PC-9 (cell line): ENCODE measurements around the gene FAM163B. TPM values are rescaled to one million over a fixed set of nuclear protein-coding genes. Genes with fewer than 3 reads are reported as not detected.

Experiments
- BruUV-seq: library from RNA; stranded (reverse); fragments of 400-500 nt; replicated peaks from 2 replicates; lab custom pipeline; 2021; lab: Mats Ljungman, UMichigan
- CTCF ChIA-PET: fragments of 300-600 bp; sonication (Branson Sonifier 250); formaldehyde crosslinking; loops from one replicate; lab custom pipeline; 2022; ENCODE audit warnings: antibody characterized with exemption; lab: Charles Lee
- POLR2A ChIA-PET: fragments of 300-600 bp; sonication (Branson Sonifier 250); formaldehyde crosslinking; loops from one replicate; lab custom pipeline; 2022; ENCODE audit warnings: antibody characterized with exemption; ENCODE audit not compliant: unreplicated experiment; lab: Charles Lee
- DNase-seq, 2 experiments: peaks; one replicate each; pipeline versions ENCODE4 v3.0.0 to v3.0.0-alpha.2; 2015 to 2022; ENCODE audit warnings: mixed read lengths in 1 of 2
- H2AFZ ChIP-seq: fragments of 200-600 bp; sonication (generic); 2 replicates; pipeline ENCODE4 v1.8.1; 2017; ENCODE audit warnings: antibody characterized with exemption
- H3F3A ChIP-seq: fragments of 200-600 bp; sonication (generic); 2 replicates; pipeline ENCODE4 v1.8.1; 2017; ENCODE audit warnings: antibody characterized with exemption, mild to moderate bottlenecking, low read depth; ENCODE audit not compliant: insufficient read depth
- H3K27ac ChIP-seq: fragments of 200-600 bp; sonication (generic); 2 replicates; pipeline ENCODE4 v1.6.1; 2016; ENCODE audit warnings: mixed run types
- H3K27me3 ChIP-seq: fragments of 200-600 bp; sonication (generic); 2 replicates; pipeline ENCODE4 v1.6.1; 2016; ENCODE audit warnings: low read depth, mixed run types; ENCODE audit not compliant: insufficient read depth
- H3K36me3 ChIP-seq: fragments of 200-600 bp; sonication (generic); 2 replicates; pipeline ENCODE4 v1.6.1; 2016; ENCODE audit warnings: low read depth, mixed run types
- H3K4me1 ChIP-seq: fragments of 200-600 bp; sonication (generic); replicated peaks from 2 replicates; pipeline ENCODE4 v1.6.1; 2016; ENCODE audit warnings: mixed run types; ENCODE audit not compliant: insufficient read depth
- H3K4me2 ChIP-seq: fragments of 200-600 bp; sonication (generic); 2 replicates; pipeline ENCODE4 v1.6.1; 2017; ENCODE audit warnings: mixed run types
- H3K4me3 ChIP-seq: fragments of 200-600 bp; sonication (generic); 2 replicates; pipeline ENCODE4 v1.6.1; 2016; ENCODE audit warnings: mixed run types
- H3K79me2 ChIP-seq: fragments of 200-600 bp; sonication (generic); 2 replicates; pipeline ENCODE4 v1.6.1; 2017; ENCODE audit warnings: low read depth, mixed run types
- H3K9me2 ChIP-seq: fragments of 200-600 bp; sonication (generic); 2 replicates; pipeline ENCODE4 v1.8.1; 2017; ENCODE audit warnings: mild to moderate bottlenecking; ENCODE audit not compliant: insufficient read depth
- H3K9me3 ChIP-seq: fragments of 200-600 bp; sonication (generic); 2 replicates; pipeline ENCODE4 v1.8.1; 2016; ENCODE audit warnings: low read depth; ENCODE audit not compliant: insufficient read depth
- H4K20me1 ChIP-seq: fragments of 200-600 bp; sonication (generic); 2 replicates; pipeline ENCODE4 v1.8.1; 2017; ENCODE audit not compliant: insufficient read depth
- EZH2 ChIP-seq: fragments of 200-600 bp; sonication (generic); IDR thresholded peaks from 2 replicates; pipeline ENCODE4 v1.8.0; 2017; ENCODE audit warnings: antibody characterized with exemption, low read depth
- intact Hi-C: fragments of 100-400 bp; cut with micrococcal nuclease; formaldehyde crosslinking; loops from one replicate; pipeline ENCODE4 v1.10.0; 2022; ENCODE audit not compliant: unreplicated experiment
- total RNA-seq: library from RNA; stranded (reverse); gene quantifications from 2 replicates; pipeline ENCODE4 v1.2.3, GENCODE V29; 2021
- TF ChIP-seq, protein P1 (sequence below): fragments of 200-600 bp; sonication (generic); conservative IDR thresholded peaks from 2 replicates; pipeline ENCODE4 v1.6.1; 2017; ENCODE audit warnings: mixed run types, antibody characterized with exemption, mild to moderate bottlenecking, moderate library complexity

Gene FAM163B
- total RNA-seq, 1 experiment from 2014 or later = not detected

DNA sequence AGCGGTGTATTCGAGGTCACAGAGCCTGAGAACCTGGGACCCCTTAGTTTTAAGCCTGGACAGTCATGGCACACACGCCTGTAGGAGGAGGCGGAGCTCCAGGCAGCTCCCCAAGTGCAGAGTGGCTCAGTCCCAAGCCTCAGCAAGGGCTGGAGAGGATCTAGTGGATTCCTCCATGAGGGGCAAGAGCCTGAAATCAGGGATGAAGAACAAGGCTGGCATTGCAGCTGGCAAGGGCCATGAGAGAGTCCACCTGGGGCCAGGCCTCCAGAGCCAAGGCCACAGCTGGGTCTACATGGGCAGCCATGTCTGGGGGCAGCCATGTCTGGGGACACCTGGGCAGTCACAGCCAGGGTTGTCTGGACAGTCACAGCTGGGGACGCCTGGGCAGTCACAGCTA, 52.8 kb downstream of the FAM163B start:
- H4K20me1 ChIP-seq = no peaks in the 10 kb centered on the region; the same call in 1 of the 2 replicates
- H3K27ac ChIP-seq = no peak overlapping the region
- no peak overlapping the region for H3K4me2 ChIP-seq
- H3K9me2 ChIP-seq = no peaks in the 10 kb centered on the region
- POLR2A ChIA-PET = no interaction called here
- no peak overlapping the region for H3K4me3 ChIP-seq
- CTCF ChIA-PET = interaction anchor here (0.5 kb wide), 1 partner anchor 179 kb away, joined by 6 read pairs; no protein-coding TSS in a partner anchor
- intact Hi-C loops = no loop called here
- no TSS peak for BruUV-seq
- DNase-seq = no peak
- H3K9me3 ChIP-seq = no peaks in the 10 kb centered on the region
- H3K79me2 ChIP-seq = no peaks in the 10 kb centered on the region
- H2AFZ ChIP-seq = no peak overlapping the region
- H3F3A ChIP-seq = no peaks in the 10 kb centered on the region
- H3K36me3 ChIP-seq = no peaks in the 10 kb centered on the region
- no peaks in the 10 kb centered on the region for H3K4me1 ChIP-seq
- TF ChIP-seq EZH2 = no peak
- TF ChIP-seq, protein P1, sequence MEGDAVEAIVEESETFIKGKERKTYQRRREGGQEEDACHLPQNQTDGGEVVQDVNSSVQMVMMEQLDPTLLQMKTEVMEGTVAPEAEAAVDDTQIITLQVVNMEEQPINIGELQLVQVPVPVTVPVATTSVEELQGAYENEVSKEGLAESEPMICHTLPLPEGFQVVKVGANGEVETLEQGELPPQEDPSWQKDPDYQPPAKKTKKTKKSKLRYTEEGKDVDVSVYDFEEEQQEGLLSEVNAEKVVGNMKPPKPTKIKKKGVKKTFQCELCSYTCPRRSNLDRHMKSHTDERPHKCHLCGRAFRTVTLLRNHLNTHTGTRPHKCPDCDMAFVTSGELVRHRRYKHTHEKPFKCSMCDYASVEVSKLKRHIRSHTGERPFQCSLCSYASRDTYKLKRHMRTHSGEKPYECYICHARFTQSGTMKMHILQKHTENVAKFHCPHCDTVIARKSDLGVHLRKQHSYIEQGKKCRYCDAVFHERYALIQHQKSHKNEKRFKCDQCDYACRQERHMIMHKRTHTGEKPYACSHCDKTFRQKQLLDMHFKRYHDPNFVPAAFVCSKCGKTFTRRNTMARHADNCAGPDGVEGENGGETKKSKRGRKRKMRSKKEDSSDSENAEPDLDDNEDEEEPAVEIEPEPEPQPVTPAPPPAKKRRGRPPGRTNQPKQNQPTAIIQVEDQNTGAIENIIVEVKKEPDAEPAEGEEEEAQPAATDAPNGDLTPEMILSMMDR = no peak
- H3K27me3 ChIP-seq = peaks cover 87% of the 10 kb centered on the region

DNA sequence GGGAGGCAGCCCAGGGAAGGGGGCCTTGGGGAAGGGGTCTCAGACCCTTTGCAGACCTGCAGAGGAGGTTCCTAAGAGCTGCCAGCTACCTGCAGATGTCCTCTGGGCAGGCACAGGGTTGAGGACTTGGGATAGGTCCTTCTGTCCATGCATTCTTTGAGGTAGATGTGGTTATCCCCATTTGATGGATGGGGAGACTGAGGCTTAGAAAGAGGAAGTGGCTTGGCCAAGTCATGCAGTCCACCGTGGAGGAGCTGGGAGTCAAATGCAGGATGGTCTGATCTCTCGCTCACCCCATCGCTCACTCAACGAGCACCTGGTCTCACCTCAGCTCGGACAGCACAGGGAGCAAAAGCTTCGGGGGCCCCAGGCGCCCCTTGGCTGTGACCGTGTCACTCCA, 54.5 kb downstream of the FAM163B start:
- H3K4me3 ChIP-seq = no peak overlapping the region
- TF ChIP-seq, protein P1 = no peak
- TF ChIP-seq EZH2 = no peak
- no peak overlapping the region for H2AFZ ChIP-seq
- DNase-seq = no peak
- no peak overlapping the region for H3K27ac ChIP-seq
- no peaks in the 10 kb centered on the region for H3K9me3 ChIP-seq
- H3K36me3 ChIP-seq = no peaks in the 10 kb centered on the region
- H4K20me1 ChIP-seq = no peaks in the 10 kb centered on the region; the same call in 1 of the 2 replicates
- intact Hi-C loops = no loop called here
- BruUV-seq = no TSS peak
- H3K79me2 ChIP-seq = no peaks in the 10 kb centered on the region
- POLR2A ChIA-PET = no interaction called here
- no peaks in the 10 kb centered on the region for H3F3A ChIP-seq
- no peaks in the 10 kb centered on the region for H3K9me2 ChIP-seq
- peaks cover 88% of the 10 kb centered on the region for H3K27me3 ChIP-seq
- H3K4me2 ChIP-seq = no peak overlapping the region
- CTCF ChIA-PET = no interaction called here
- no peaks in the 10 kb centered on the region for H3K4me1 ChIP-seq

DNA sequence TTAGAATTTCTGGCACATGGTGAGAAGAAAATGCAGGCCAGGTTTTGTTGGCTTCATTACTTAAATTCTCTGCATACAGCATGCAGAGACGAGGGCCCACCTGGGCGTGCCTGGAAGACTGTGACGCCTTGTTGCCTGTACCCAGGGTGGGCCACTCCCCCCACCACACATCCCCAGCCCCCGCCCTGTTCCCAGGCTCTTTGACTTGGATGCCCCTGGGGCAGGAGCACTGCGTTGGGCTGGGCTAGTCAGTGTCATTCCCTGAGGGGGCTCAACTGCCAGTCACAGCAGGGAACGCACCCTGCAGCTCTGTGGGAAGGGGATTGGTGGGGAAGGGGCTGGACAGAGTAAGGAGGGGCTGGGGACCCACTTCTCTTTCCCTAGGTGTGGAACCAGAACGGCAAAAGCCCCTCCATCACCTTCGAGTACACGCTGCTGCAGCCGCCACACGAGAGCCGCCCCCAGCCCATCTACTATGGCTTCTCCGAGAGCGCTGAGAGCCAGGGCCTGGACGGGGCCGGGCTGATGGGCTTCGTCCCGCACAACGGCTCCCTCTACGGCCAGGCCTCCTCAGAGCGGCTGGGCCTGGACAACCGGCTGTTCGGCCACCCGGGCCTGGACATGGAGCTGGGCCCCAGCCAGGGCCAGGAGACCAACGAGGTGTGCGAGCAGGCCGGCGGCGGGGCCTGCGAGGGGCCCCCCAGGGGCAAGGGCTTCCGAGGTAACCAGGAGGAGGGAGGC, 55.0 kb downstream of the FAM163B start:
- Histone ChIP-seq H4K20me1 (no peaks in the 10 kb centered on the region; the same call in 1 of the 2 replicates), H3K9me3 (no peaks in the 10 kb centered on the region), H3K4me3 (no peak overlapping the region), H2AFZ (no peak overlapping the region), H3K27me3 (peaks cover 90% of the 10 kb centered on the region), H3K9me2 (no peaks in the 10 kb centered on the region), H3K36me3 (no peaks in the 10 kb centered on the region), H3K27ac (no peak overlapping the region), H3F3A (no peaks in the 10 kb centered on the region), H3K79me2 (no peaks in the 10 kb centered on the region), H3K4me1 (no peaks in the 10 kb centered on the region), H3K4me2 (no peak overlapping the region)
- ChIA-PET CTCF (interaction anchor here (0.6 kb wide), 1 partner anchor 124 kb away, joined by 3 read pairs; no protein-coding TSS in a partner anchor), POLR2A (no interaction called here)
- intact Hi-C loops = no loop called here
- TF ChIP-seq, protein P1 = no peak
- no peak for TF ChIP-seq EZH2
- DNase-seq = no peak
- BruUV-seq = no TSS peak
